Stimulated activated naive CD4-positive, alpha-beta T cell (primary cell): ENCODE data around the gene CD7.
A peak's percentile ranks its signal among the peaks of the same experiment; 100 is the strongest.

Source experiments
- DNase-seq, 6 experiments: peaks; one replicate each; lab custom pipeline; 2025; lab: John Stamatoyannopoulos, UW

The CD7 gene

GRCh38 chr17:82278786-82279391 is 38.5 kb downstream of the CD7 start:
- no peak for DNase-seq

GRCh38 chr17:82278308-82278707 is 39.1 kb downstream of the CD7 start:
- DNase-seq, result no peak

- DNase-seq, result no peak
Observed at GRCh38 chr17:82277851-82278250, 39.6 kb downstream of the CD7 start.

GRCh38 chr17:82276938-82277337 is 40.5 kb downstream of the CD7 start:
- DNase-seq, result no peak

GRCh38 chr17:82275326-82275725 is 42.1 kb downstream of the CD7 start:
- DNase-seq, result no peak

GRCh38 chr17:82274134-82275020 is 43.0 kb downstream of the CD7 start:
- no peak for DNase-seq

- DNase-seq, result peak; percentile 84 to 97 (median 89)
Observed at GRCh38 chr17:82273327-82274133, 43.9 kb downstream of the CD7 start, which contains the start of gene CSNK1D. Gene CSNK1D, minus strand, starts transcription at chr17:82273700. Its CDS starts 319 bp downstream, at chr17:82273381.

- peak; percentile 17 to 55 (median 49) for DNase-seq
Observed at GRCh38 chr17:82272495-82273326, 44.7 kb downstream of the CD7 start.

GRCh38 chr17:82271401-82271800 is 46.0 kb downstream of the CD7 start:
- no peak for DNase-seq

GRCh38 chr17:82270651-82271050 is 46.8 kb downstream of the CD7 start:
- DNase-seq, result no peak

GRCh38 chr17:82269882-82270500 is 47.4 kb downstream of the CD7 start:
- DNase-seq, result peak in 2 of 6 experiments; percentile 7

GRCh38 chr17:82269138-82269881 is 48.1 kb downstream of the CD7 start:
- no peak for DNase-seq

- DNase-seq, result no peak
Observed at GRCh38 chr17:82267575-82268379, 49.6 kb downstream of the CD7 start.

GRCh38 chr17:82266142-82266541 is 51.3 kb downstream of the CD7 start:
- no peak for DNase-seq
